HepG2 (cell line): ENCODE results near the gene SPOP.

Experiments used
- HNRNPUL1 ChIP-seq: fragments of 200-400 bp; formaldehyde crosslinking; IDR thresholded peaks from 2 replicates; pipeline ENCODE4 v1.6.1; 2017; ENCODE audit warnings: low read depth, mild to moderate bottlenecking, low read length, moderate library complexity
- PHB2 ChIP-seq: fragments of 450-650 bp; IDR thresholded peaks from 2 replicates; pipeline ENCODE4 v1.6.1; 2018; ENCODE audit not compliant: partially characterized antibody
- PTBP1 ChIP-seq: fragments of 200-400 bp; formaldehyde crosslinking; IDR thresholded peaks from 2 replicates; pipeline ENCODE4 v1.6.1; 2018; ENCODE audit warnings: low read length, low read depth; ENCODE audit not compliant: poor library complexity, severe bottlenecking
- SP2 ChIP-seq: sonication (generic); formaldehyde crosslinking; IDR thresholded peaks from 2 replicates; pipeline ENCODE4 v1.5.1; 2020; ENCODE audit warnings: mild to moderate bottlenecking, missing genetic modification reagents
- ZFP1 ChIP-seq: IDR thresholded peaks from 2 replicates; pipeline ENCODE4 v1.6.1; 2016
- ZFP36 ChIP-seq: fragments of 150-350 bp; IDR thresholded peaks from 2 replicates; pipeline ENCODE4 v1.6.1; 2018; ENCODE audit warnings: borderline replicate concordance, low read length, low read depth; ENCODE audit not compliant: partially characterized antibody
- ZMYM4 ChIP-seq: sonication (generic); formaldehyde crosslinking; IDR thresholded peaks from 2 replicates; pipeline ENCODE4 v1.8.1; 2023; ENCODE audit warnings: mild to moderate bottlenecking, missing genetic modification reagents
- ZNF24 ChIP-seq: fragments of 450-650 bp; IDR thresholded peaks from 2 replicates; pipeline ENCODE4 v1.6.1; 2017; ENCODE audit warnings: antibody characterized with exemption, mild to moderate bottlenecking
- ZNF354B ChIP-seq: sonication (generic); formaldehyde crosslinking; IDR thresholded peaks from 2 replicates; pipeline ENCODE4 v1.8.0; 2022; ENCODE audit warnings: mild to moderate bottlenecking, missing genetic modification reagents
- ZNF607 ChIP-seq: sonication (generic); formaldehyde crosslinking; IDR thresholded peaks from 2 replicates; pipeline ENCODE4 v1.5.1; 2020; ENCODE audit warnings: missing genetic modification reagents, mild to moderate bottlenecking, borderline replicate concordance
- TF ChIP-seq, protein P1 (sequence below): sonication (generic); formaldehyde crosslinking; IDR thresholded peaks from 2 replicates; pipeline ENCODE4 v1.4.0; 2020; ENCODE audit warnings: mild to moderate bottlenecking, missing genetic modification reagents
- TF ChIP-seq, protein P2 (sequence below): IDR thresholded peaks from 2 replicates; pipeline ENCODE4 v1.6.1; 2012; ENCODE audit warnings: inconsistent platforms
- TF ChIP-seq, protein P3 (sequence below): sonication (generic); formaldehyde crosslinking; IDR thresholded peaks from 2 replicates; pipeline ENCODE4 v1.5.0; 2020; ENCODE audit warnings: mild to moderate bottlenecking, missing genetic modification reagents, moderate library complexity

DNA sequence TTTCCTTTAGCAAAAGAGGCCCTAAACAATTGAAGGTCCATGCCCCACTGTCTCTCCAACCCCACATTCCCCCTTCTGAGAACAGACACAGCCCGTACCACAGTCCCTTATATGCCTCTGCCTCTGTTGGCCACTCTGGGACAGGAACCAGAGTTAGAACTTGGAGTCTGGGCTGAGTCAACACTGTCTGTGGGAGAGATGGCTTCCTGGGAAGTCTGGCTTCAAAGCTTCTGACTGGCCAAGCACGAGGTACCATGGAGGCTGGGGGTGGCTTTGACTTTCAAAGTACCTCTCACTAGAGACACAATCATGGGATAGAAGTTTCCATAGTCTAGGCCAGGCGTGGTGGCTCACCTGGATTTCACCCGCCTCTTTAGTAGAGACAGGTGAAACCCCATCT is 14.9 kb upstream of the SPOP start:
- TF ChIP-seq ZMYM4 (CRISPR knock-in tag) (no peak), ZFP1 (CRISPR knock-in tag) (no peak), SP2 (CRISPR knock-in tag) (no peak), PTBP1 (no peak), ZFP36 (no peak), HNRNPUL1 (no peak), ZNF24 (no peak), ZNF354B (CRISPR knock-in tag) (no peak), PHB2 (no peak), ZNF607 (CRISPR knock-in tag) (no peak)
- TF ChIP-seq, protein P1, sequence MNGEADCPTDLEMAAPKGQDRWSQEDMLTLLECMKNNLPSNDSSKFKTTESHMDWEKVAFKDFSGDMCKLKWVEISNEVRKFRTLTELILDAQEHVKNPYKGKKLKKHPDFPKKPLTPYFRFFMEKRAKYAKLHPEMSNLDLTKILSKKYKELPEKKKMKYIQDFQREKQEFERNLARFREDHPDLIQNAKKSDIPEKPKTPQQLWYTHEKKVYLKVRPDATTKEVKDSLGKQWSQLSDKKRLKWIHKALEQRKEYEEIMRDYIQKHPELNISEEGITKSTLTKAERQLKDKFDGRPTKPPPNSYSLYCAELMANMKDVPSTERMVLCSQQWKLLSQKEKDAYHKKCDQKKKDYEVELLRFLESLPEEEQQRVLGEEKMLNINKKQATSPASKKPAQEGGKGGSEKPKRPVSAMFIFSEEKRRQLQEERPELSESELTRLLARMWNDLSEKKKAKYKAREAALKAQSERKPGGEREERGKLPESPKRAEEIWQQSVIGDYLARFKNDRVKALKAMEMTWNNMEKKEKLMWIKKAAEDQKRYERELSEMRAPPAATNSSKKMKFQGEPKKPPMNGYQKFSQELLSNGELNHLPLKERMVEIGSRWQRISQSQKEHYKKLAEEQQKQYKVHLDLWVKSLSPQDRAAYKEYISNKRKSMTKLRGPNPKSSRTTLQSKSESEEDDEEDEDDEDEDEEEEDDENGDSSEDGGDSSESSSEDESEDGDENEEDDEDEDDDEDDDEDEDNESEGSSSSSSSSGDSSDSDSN (CRISPR knock-in tag), result no peak
- TF ChIP-seq, protein P2, sequence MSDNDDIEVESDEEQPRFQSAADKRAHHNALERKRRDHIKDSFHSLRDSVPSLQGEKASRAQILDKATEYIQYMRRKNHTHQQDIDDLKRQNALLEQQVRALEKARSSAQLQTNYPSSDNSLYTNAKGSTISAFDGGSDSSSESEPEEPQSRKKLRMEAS, result no peak
- TF ChIP-seq, protein P3, sequence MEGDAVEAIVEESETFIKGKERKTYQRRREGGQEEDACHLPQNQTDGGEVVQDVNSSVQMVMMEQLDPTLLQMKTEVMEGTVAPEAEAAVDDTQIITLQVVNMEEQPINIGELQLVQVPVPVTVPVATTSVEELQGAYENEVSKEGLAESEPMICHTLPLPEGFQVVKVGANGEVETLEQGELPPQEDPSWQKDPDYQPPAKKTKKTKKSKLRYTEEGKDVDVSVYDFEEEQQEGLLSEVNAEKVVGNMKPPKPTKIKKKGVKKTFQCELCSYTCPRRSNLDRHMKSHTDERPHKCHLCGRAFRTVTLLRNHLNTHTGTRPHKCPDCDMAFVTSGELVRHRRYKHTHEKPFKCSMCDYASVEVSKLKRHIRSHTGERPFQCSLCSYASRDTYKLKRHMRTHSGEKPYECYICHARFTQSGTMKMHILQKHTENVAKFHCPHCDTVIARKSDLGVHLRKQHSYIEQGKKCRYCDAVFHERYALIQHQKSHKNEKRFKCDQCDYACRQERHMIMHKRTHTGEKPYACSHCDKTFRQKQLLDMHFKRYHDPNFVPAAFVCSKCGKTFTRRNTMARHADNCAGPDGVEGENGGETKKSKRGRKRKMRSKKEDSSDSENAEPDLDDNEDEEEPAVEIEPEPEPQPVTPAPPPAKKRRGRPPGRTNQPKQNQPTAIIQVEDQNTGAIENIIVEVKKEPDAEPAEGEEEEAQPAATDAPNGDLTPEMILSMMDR (CRISPR knock-in tag), result no peak
